NB4 (cell line): Measurements from ENCODE around the gene CREB3L4.

Source experiments
- MYC ChIP-seq: IDR thresholded peaks from 2 replicates; pipeline ENCODE4 v1.6.1; 2011; ENCODE audit warnings: low read depth, low read length
- POLR2A ChIP-seq: IDR thresholded peaks from 2 replicates; pipeline ENCODE4 v1.6.1; 2011; ENCODE audit warnings: mild to moderate bottlenecking; ENCODE audit not compliant: insufficient read length; ENCODE audit errors: extremely low read depth
- TF ChIP-seq, protein P1 (sequence below): IDR thresholded peaks from one replicate; pipeline ENCODE4 v1.5.1; 2012; ENCODE audit warnings: low read depth, low read length
- TF ChIP-seq, protein P2 (sequence below): IDR thresholded peaks from 2 replicates; pipeline ENCODE4 v1.6.1; 2011; ENCODE audit warnings: low read depth, low read length

DNA sequence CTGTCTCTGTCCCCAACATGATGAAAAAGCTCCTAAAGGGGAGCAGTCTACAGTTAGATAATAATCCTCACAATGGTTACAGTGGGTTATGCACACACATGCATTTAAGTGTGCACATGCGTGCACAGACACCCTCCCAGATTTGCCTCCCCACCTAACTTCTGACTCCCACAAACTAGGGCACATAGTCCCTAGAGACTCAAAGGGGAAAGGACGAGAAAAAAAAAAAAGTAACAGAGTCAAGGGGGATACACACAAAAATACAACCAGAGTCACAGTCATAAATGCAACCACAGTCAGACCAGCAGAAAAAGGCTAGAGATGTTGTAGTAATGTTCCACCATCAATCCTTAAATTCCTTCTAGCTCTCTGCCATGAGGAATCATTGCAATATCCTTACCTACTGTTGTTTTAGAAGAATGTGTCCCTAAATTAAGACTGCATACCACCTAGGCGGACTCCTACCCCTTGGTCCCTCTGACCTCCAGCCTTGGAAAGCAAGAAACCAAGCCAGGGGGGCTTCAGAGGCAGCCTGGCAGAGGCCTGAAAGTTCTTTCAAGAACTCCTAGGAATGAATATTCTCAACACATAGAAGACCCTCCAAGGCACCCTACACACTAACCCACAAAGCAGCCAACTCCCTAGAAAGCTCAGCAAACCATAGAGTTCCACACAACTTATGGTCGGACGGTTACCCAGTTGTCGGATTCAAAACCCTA, 10.5 kb upstream of the CREB3L4 start:
- TF ChIP-seq, protein P1, sequence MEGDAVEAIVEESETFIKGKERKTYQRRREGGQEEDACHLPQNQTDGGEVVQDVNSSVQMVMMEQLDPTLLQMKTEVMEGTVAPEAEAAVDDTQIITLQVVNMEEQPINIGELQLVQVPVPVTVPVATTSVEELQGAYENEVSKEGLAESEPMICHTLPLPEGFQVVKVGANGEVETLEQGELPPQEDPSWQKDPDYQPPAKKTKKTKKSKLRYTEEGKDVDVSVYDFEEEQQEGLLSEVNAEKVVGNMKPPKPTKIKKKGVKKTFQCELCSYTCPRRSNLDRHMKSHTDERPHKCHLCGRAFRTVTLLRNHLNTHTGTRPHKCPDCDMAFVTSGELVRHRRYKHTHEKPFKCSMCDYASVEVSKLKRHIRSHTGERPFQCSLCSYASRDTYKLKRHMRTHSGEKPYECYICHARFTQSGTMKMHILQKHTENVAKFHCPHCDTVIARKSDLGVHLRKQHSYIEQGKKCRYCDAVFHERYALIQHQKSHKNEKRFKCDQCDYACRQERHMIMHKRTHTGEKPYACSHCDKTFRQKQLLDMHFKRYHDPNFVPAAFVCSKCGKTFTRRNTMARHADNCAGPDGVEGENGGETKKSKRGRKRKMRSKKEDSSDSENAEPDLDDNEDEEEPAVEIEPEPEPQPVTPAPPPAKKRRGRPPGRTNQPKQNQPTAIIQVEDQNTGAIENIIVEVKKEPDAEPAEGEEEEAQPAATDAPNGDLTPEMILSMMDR, result no peak
- TF ChIP-seq POLR2A, result no peak
- TF ChIP-seq MYC, result no peak
- TF ChIP-seq, protein P2, sequence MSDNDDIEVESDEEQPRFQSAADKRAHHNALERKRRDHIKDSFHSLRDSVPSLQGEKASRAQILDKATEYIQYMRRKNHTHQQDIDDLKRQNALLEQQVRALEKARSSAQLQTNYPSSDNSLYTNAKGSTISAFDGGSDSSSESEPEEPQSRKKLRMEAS, result no peak
